Coronary artery (tissue), 2 donors: Measurements from ENCODE around the gene SIK3.
"Not testable (repeated sequence)": the region's sequence is repeated elsewhere in the genome, so short reads cannot be mapped to it uniquely, and the experiment has no call there.

Experiments
- DNase-seq: peaks from one replicate; pipeline ENCODE4 v3.0.0-alpha.2; 2017; ENCODE audit warnings: low spot score
- H3K27ac ChIP-seq, 2 donors: fragments of 200-600 bp; sonication (generic); one replicate each; pipeline ENCODE4 v1.5.1; 2016 to 2019
- H3K4me3 ChIP-seq: fragments of 200-600 bp; sonication (generic); 2 replicates; pipeline ENCODE4 v1.5.1; 2016; ENCODE audit warnings: mild to moderate bottlenecking, moderate library complexity
- TF ChIP-seq, protein P1 (sequence below): fragments of 200-600 bp; sonication (generic); IDR thresholded peaks from one replicate; pipeline ENCODE4 v1.5.1; 2019; ENCODE audit warnings: antibody characterized with exemption

SIK3 gene

GRCh38 chr11:117134431-117134830 lies 36.2 kb upstream of the SIK3 start:
- no peak overlapping the region for H3K4me3 ChIP-seq
- DNase-seq, result no peak
- H3K27ac ChIP-seq, result no peak overlapping the region
- TF ChIP-seq, protein P1, sequence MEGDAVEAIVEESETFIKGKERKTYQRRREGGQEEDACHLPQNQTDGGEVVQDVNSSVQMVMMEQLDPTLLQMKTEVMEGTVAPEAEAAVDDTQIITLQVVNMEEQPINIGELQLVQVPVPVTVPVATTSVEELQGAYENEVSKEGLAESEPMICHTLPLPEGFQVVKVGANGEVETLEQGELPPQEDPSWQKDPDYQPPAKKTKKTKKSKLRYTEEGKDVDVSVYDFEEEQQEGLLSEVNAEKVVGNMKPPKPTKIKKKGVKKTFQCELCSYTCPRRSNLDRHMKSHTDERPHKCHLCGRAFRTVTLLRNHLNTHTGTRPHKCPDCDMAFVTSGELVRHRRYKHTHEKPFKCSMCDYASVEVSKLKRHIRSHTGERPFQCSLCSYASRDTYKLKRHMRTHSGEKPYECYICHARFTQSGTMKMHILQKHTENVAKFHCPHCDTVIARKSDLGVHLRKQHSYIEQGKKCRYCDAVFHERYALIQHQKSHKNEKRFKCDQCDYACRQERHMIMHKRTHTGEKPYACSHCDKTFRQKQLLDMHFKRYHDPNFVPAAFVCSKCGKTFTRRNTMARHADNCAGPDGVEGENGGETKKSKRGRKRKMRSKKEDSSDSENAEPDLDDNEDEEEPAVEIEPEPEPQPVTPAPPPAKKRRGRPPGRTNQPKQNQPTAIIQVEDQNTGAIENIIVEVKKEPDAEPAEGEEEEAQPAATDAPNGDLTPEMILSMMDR, result no peak

GRCh38 chr11:117130879-117131278 lies 32.7 kb upstream of the SIK3 start:
- no peak for DNase-seq
- no peak overlapping the region for H3K27ac ChIP-seq
- TF ChIP-seq, protein P1, result no peak
- H3K4me3 ChIP-seq, result no peak overlapping the region

DNA sequence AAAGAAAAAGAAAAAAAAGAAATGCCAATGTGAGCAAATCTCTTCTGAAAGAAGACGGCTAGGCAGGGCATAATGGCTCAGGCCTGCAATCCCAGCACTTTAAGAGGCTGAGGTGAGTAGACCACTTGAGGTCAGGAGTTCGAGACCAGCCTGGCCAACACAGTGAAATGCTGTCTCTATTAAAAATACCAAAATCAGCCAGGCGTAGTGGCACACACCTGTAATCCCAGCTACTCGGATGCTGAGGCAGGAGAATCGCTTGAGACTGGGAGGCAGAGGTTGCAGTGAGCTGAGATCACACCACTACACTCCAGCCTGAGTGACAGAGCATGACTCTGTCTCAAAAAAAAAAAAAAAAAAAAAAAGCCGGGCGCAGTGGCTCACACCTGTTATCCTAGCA lies 32.2 kb upstream of the SIK3 start:
- not testable (repeated sequence) for DNase-seq, H3K27ac ChIP-seq, H3K4me3 ChIP-seq

DNA sequence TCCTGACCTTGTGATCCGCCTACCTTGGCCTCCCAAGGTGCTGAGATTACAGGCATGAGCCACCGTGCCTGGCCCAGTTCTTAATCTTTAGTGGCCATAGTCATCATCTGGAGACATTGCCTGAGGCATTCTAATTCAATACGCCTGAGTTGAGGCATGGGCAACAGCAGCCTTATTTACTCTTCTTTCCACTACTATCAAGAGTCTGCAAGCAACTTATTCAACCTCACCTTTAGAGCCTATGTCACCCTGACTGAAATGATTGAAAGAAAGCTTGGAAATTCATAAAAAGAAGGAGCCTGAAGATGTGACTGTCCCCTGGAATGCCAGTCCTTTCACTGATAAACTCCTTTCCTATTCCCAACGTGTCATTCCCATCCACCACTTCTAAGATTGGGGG lies 30.1 kb upstream of the SIK3 start:
- H3K27ac ChIP-seq, result no peak overlapping the region
- H3K4me3 ChIP-seq, result no peak overlapping the region
- TF ChIP-seq, protein P1, result no peak
- no peak for DNase-seq

- TF ChIP-seq, protein P1, result no peak
- H3K27ac ChIP-seq, result no peak overlapping the region
- no peak for DNase-seq
- H3K4me3 ChIP-seq, result no peak overlapping the region
Observed at GRCh38 chr11:117127171-117127901, 29.1 kb upstream of the SIK3 start.

- TF ChIP-seq, protein P1, result no peak
- DNase-seq, result no peak
- Histone ChIP-seq H3K4me3 (no peak overlapping the region), H3K27ac (no peak overlapping the region)
Observed at GRCh38 chr11:117126223-117126965, 28.2 kb upstream of the SIK3 start.

GRCh38 chr11:117122556-117122955 lies 24.3 kb upstream of the SIK3 start:
- no peak overlapping the region for H3K4me3 ChIP-seq
- DNase-seq, result no peak
- TF ChIP-seq, protein P1, result no peak
- H3K27ac ChIP-seq, result no peak overlapping the region
